Pulmonary artery endothelial cell (primary cell): Measurements from ENCODE around the gene MORN1. TPM values are rescaled to one million over a fixed set of nuclear protein-coding genes. Genes with fewer than 3 reads are reported as not detected.

Source experiments
- DNase-seq: peaks from one replicate; pipeline ENCODE4 v3.0.0-alpha.2; 2011; ENCODE audit warnings: low read depth, low spot score
- total RNA-seq: library from RNA; depleted of rRNA; stranded (reverse); fragments of >200 nt; gene quantifications from 2 replicates; pipeline ENCODE4 v1.2.3, GENCODE V29; 2014

Gene MORN1
- total RNA-seq, 1 donor from 2014 or later: 4.1 TPM

GRCh38 chr1:2320760-2321667, 70.3 kb downstream of the MORN1 start:
- DNase-seq: no peak

GRCh38 chr1:2320006-2320405, 71.3 kb downstream of the MORN1 start:
- no peak for DNase-seq

- DNase-seq: no peak
Measured at GRCh38 chr1:2319291-2319690, 72.1 kb downstream of the MORN1 start.

GRCh38 chr1:2318314-2319278, 72.8 kb downstream of the MORN1 start:
- DNase-seq: no peak

GRCh38 chr1:2317230-2318065, 73.9 kb downstream of the MORN1 start:
- no peak for DNase-seq

GRCh38 chr1:2316451-2316961, 74.8 kb downstream of the MORN1 start:
- no peak for DNase-seq

- no peak for DNase-seq
Measured at GRCh38 chr1:2315674-2316450, 75.5 kb downstream of the MORN1 start.

- no peak for DNase-seq
Measured at GRCh38 chr1:2314803-2315673, 76.3 kb downstream of the MORN1 start.

- no peak for DNase-seq
Measured at GRCh38 chr1:2314273-2314802, 77.0 kb downstream of the MORN1 start.

GRCh38 chr1:2313651-2314261, 77.6 kb downstream of the MORN1 start:
- no peak for DNase-seq

- no peak for DNase-seq
Measured at GRCh38 chr1:2312515-2313301, 78.6 kb downstream of the MORN1 start.

- DNase-seq: no peak
Measured at GRCh38 chr1:2312160-2312514, 79.2 kb downstream of the MORN1 start.

GRCh38 chr1:2311184-2312032, 79.9 kb downstream of the MORN1 start:
- no peak for DNase-seq

GRCh38 chr1:2310332-2311183, 80.8 kb downstream of the MORN1 start:
- no peak for DNase-seq

GRCh38 chr1:2308844-2309243, 82.5 kb downstream of the MORN1 start:
- no peak for DNase-seq

GRCh38 chr1:2307972-2308371, 83.4 kb downstream of the MORN1 start:
- no peak for DNase-seq
